Peyer's patch (tissue), 4 donors: ENCODE results near the gene CCDC192.

ENCODE experiments used
- POLR2A ChIP-seq, 2 donors: fragments of 450-650 bp; IDR thresholded peaks; one replicate each; pipeline ENCODE4 v1.5.1; 2017; ENCODE audit warnings: antibody characterized with exemption in 2 of 2, mild to moderate bottlenecking in 2 of 2, moderate library complexity in 2 of 2
- TF ChIP-seq, protein P1 (sequence below), 6 experiments: fragments of 450-650 bp in 4 of 6; fragments of 200-600 bp in 2 of 6; sonication (generic) in 1 of 6; IDR thresholded peaks; one replicate each; pipeline ENCODE4 v1.5.1; 2017 to 2019; ENCODE audit warnings: antibody characterized with exemption in 6 of 6, mild to moderate bottlenecking in 3 of 6, moderate library complexity in 1 of 6

GRCh38 chr5:127840809-127841208 is 137.6 kb downstream of the CCDC192 start:
- TF ChIP-seq, protein P1, sequence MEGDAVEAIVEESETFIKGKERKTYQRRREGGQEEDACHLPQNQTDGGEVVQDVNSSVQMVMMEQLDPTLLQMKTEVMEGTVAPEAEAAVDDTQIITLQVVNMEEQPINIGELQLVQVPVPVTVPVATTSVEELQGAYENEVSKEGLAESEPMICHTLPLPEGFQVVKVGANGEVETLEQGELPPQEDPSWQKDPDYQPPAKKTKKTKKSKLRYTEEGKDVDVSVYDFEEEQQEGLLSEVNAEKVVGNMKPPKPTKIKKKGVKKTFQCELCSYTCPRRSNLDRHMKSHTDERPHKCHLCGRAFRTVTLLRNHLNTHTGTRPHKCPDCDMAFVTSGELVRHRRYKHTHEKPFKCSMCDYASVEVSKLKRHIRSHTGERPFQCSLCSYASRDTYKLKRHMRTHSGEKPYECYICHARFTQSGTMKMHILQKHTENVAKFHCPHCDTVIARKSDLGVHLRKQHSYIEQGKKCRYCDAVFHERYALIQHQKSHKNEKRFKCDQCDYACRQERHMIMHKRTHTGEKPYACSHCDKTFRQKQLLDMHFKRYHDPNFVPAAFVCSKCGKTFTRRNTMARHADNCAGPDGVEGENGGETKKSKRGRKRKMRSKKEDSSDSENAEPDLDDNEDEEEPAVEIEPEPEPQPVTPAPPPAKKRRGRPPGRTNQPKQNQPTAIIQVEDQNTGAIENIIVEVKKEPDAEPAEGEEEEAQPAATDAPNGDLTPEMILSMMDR (IDR thresholded peaks at IDR 0.05), result no peak
- TF ChIP-seq POLR2A (IDR thresholded peaks at IDR 0.05), result no peak
